Astrocyte (in vitro differentiated cells and primary cell): Measurements from ENCODE around the gene GET4. TPM values are rescaled to one million over a fixed set of nuclear protein-coding genes. Genes with fewer than 3 reads are reported as not detected.

Source experiments
- DNase-seq: peaks from one replicate; pipeline ENCODE4 v3.0.0-alpha.2; 2010; ENCODE audit warnings: low read depth
- FAIRE-seq: peaks from 2 replicates; lab custom pipeline; 2011; peaks lifted over from hg19 to GRCh38; lab: Jason Lieb, UNC
- H2AFZ ChIP-seq: 2 replicates; pipeline ENCODE4 v1.6.0; 2012; ENCODE audit warnings: low read depth, low read length, inconsistent platforms
- H3K27ac ChIP-seq: 2 replicates; pipeline ENCODE4 v1.5.1; 2011; ENCODE audit warnings: low read depth, low read length, inconsistent platforms
- H3K27me3 ChIP-seq: 2 replicates; pipeline ENCODE4 v1.6.0; 2011; ENCODE audit warnings: low read length, inconsistent platforms; ENCODE audit not compliant: insufficient read depth
- H3K36me3 ChIP-seq: 2 replicates; pipeline ENCODE4 v1.5.1; 2011; ENCODE audit warnings: low read length, inconsistent platforms; ENCODE audit not compliant: insufficient read depth
- H3K4me1 ChIP-seq: 2 replicates; pipeline ENCODE4 v1.5.1; 2011; ENCODE audit warnings: low read length, inconsistent platforms; ENCODE audit not compliant: insufficient read depth
- H3K4me2 ChIP-seq: 2 replicates; pipeline ENCODE4 v1.6.0; 2012; ENCODE audit warnings: low read length, inconsistent platforms
- H3K4me3 ChIP-seq: 2 replicates; pipeline ENCODE4 v1.5.1; 2011; ENCODE audit warnings: low read depth, mild to moderate bottlenecking, low read length, inconsistent platforms; ENCODE audit not compliant: insufficient read depth
- H3K79me2 ChIP-seq: 2 replicates; pipeline ENCODE4 v1.6.0; 2012; ENCODE audit warnings: mild to moderate bottlenecking, low read length, inconsistent platforms; ENCODE audit not compliant: insufficient read depth
- H3K9ac ChIP-seq: 2 replicates; pipeline ENCODE4 v1.6.0; 2012; ENCODE audit warnings: mild to moderate bottlenecking, low read length, inconsistent platforms
- H3K9me3 ChIP-seq: 2 replicates; pipeline ENCODE4 v1.5.1; 2012; ENCODE audit warnings: low read depth, mild to moderate bottlenecking, low read length, inconsistent platforms; ENCODE audit not compliant: insufficient read depth
- H4K20me1 ChIP-seq: 2 replicates; pipeline ENCODE4 v1.6.0; 2012; ENCODE audit warnings: low read length, inconsistent platforms; ENCODE audit not compliant: insufficient read depth
- H3K27ac Mint-ChIP-seq: one replicate; pipeline ENCODE4 v1.8.0; 2021; ENCODE audit warnings: mild to moderate bottlenecking, mixed read lengths; ENCODE audit not compliant: unreplicated experiment
- H3K27me3 Mint-ChIP-seq: one replicate; pipeline ENCODE4 v1.8.0; 2021; ENCODE audit warnings: low read depth, mixed read lengths; ENCODE audit not compliant: unreplicated experiment
- H3K36me3 Mint-ChIP-seq: one replicate; pipeline ENCODE4 v1.8.0; 2021; ENCODE audit warnings: low read depth, mixed read lengths; ENCODE audit not compliant: unreplicated experiment
- H3K4me1 Mint-ChIP-seq: one replicate; pipeline ENCODE4 v1.8.0; 2021; ENCODE audit warnings: low read depth, mixed read lengths; ENCODE audit not compliant: unreplicated experiment
- H3K4me3 Mint-ChIP-seq: one replicate; pipeline ENCODE4 v1.8.0; 2021; ENCODE audit warnings: mild to moderate bottlenecking, moderate library complexity, mixed read lengths; ENCODE audit not compliant: unreplicated experiment
- H3K9me3 Mint-ChIP-seq: one replicate; pipeline ENCODE4 v1.8.0; 2021; ENCODE audit warnings: mild to moderate bottlenecking, mixed read lengths; ENCODE audit not compliant: unreplicated experiment
- EZH2 ChIP-seq: IDR thresholded peaks from 2 replicates; pipeline ENCODE4 v1.6.1; 2012; ENCODE audit warnings: mild to moderate bottlenecking, low read length, inconsistent platforms; ENCODE audit not compliant: insufficient read depth
- total RNA-seq: library from RNA; stranded (reverse); gene quantifications from 2 replicates; pipeline ENCODE4 v1.2.1, GENCODE V29; 2021
- TF ChIP-seq, protein P1 (sequence below): IDR thresholded peaks from 2 replicates; pipeline ENCODE4 v1.5.1; 2011; ENCODE audit warnings: low read depth, mild to moderate bottlenecking, inconsistent platforms, low read length, moderate library complexity; ENCODE audit not compliant: insufficient read depth

GET4 gene
- total RNA-seq, 1 donor from 2014 or later, result 43.0 TPM

DNA sequence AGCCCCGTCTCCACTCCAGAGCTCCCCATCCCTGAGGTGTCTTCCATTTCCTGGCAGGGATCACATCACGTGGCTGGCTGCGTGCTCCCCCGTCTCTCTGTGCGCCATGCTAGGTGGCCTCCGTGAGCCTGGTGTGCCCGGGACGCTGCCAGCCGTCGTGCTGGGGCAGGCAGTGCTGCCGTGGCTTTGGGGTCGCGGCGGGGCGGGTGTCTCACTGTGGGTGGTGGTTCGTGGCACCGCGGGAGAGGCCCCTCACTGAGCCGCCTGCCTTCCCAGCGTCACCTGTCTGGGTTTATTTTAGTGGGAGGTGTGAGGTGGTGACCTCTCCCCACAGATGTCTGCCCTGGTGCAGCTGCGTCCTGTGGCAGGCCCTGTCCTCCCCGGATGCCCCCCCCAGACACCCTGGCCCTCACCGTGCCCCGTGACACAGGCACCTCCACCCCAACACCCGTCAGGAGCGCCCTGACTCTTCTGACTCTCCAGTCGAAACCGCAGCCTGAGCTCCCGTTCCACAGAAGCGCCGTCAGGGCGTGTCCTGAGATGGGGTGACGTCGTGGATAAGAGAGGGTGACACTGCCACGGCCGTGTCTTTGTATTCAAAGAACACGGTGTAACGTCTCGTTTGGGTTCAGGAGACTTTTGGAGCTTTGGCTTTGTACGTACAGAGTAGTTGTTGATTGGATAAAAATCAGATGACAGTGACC lies 18.0 kb downstream of the GET4 start:
- no peaks in the 10 kb centered on the region for H3K9me3 ChIP-seq
- Mint-ChIP-seq H3K27ac (no peak overlapping the region), H3K36me3 (peaks cover 13% of the 10 kb centered on the region), H3K4me3 (no peak overlapping the region), H3K27me3 (no peaks in the 10 kb centered on the region), H3K9me3 (no peaks in the 10 kb centered on the region), H3K4me1 (no peaks in the 10 kb centered on the region)
- no peak overlapping the region for H3K4me3 ChIP-seq
- FAIRE-seq (no peak), DNase-seq (no peak)
- H4K20me1 ChIP-seq, result peaks cover 16% of the 10 kb centered on the region
- TF ChIP-seq, protein P1, sequence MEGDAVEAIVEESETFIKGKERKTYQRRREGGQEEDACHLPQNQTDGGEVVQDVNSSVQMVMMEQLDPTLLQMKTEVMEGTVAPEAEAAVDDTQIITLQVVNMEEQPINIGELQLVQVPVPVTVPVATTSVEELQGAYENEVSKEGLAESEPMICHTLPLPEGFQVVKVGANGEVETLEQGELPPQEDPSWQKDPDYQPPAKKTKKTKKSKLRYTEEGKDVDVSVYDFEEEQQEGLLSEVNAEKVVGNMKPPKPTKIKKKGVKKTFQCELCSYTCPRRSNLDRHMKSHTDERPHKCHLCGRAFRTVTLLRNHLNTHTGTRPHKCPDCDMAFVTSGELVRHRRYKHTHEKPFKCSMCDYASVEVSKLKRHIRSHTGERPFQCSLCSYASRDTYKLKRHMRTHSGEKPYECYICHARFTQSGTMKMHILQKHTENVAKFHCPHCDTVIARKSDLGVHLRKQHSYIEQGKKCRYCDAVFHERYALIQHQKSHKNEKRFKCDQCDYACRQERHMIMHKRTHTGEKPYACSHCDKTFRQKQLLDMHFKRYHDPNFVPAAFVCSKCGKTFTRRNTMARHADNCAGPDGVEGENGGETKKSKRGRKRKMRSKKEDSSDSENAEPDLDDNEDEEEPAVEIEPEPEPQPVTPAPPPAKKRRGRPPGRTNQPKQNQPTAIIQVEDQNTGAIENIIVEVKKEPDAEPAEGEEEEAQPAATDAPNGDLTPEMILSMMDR, result no peak
- no peak for TF ChIP-seq EZH2
- H3K4me2 ChIP-seq, result no peak overlapping the region
- no peak overlapping the region for H3K27ac ChIP-seq
- H2AFZ ChIP-seq, result no peak overlapping the region
- no peaks in the 10 kb centered on the region for H3K4me1 ChIP-seq
- no peaks in the 10 kb centered on the region for H3K36me3 ChIP-seq
- no peaks in the 10 kb centered on the region for H3K79me2 ChIP-seq
- H3K27me3 ChIP-seq, result no peaks in the 10 kb centered on the region
- no peak overlapping the region for H3K9ac ChIP-seq

DNA sequence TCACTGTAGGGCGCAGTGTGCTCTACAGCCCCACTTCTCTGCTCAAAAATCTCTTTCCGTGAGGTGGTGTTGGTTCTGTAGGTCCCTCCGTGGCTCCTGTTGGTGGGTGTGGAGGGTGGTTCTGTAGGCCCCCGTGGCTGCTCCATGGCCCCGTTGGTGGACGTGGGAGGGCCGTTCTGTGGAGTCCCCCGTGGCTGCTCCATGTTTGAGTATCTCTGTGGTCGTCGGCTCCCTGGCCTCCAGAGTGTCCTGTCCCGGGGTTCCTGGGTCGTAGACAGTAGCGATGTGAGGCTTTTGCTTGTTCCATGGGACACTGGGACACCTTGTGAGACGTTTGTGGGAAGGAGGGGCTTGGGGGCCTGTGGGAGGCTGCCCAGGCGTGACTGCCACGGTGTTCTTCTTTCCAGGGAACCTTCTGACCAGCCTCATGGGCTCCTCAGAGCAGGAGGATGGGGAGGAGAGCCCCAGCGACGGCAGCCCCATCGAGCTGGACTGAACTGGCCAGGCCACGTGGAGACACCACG lies 18.6 kb downstream of the GET4 start:
- H3K36me3 ChIP-seq, result no peaks in the 10 kb centered on the region
- no peak overlapping the region for H3K4me3 Mint-ChIP-seq
- H3K9ac ChIP-seq, result no peak overlapping the region
- no peak overlapping the region for H3K4me2 ChIP-seq
- FAIRE-seq, result no peak
- no peaks in the 10 kb centered on the region for H3K79me2 ChIP-seq
- H3K4me3 ChIP-seq, result no peak overlapping the region
- H3K27me3 Mint-ChIP-seq, result no peaks in the 10 kb centered on the region
- H3K4me1 ChIP-seq, result no peaks in the 10 kb centered on the region
- H3K27ac Mint-ChIP-seq, result no peak overlapping the region
- no peaks in the 10 kb centered on the region for H3K9me3 Mint-ChIP-seq
- no peak for TF ChIP-seq EZH2
- TF ChIP-seq, protein P1, result no peak
- no peaks in the 10 kb centered on the region for H3K9me3 ChIP-seq
- no peak for DNase-seq
- no peaks in the 10 kb centered on the region for H3K27me3 ChIP-seq
- peaks cover 13% of the 10 kb centered on the region for H3K36me3 Mint-ChIP-seq
- no peaks in the 10 kb centered on the region for H3K4me1 Mint-ChIP-seq
- no peak overlapping the region for H3K27ac ChIP-seq
- H2AFZ ChIP-seq, result no peak overlapping the region
- H4K20me1 ChIP-seq, result peaks cover 15% of the 10 kb centered on the region

DNA sequence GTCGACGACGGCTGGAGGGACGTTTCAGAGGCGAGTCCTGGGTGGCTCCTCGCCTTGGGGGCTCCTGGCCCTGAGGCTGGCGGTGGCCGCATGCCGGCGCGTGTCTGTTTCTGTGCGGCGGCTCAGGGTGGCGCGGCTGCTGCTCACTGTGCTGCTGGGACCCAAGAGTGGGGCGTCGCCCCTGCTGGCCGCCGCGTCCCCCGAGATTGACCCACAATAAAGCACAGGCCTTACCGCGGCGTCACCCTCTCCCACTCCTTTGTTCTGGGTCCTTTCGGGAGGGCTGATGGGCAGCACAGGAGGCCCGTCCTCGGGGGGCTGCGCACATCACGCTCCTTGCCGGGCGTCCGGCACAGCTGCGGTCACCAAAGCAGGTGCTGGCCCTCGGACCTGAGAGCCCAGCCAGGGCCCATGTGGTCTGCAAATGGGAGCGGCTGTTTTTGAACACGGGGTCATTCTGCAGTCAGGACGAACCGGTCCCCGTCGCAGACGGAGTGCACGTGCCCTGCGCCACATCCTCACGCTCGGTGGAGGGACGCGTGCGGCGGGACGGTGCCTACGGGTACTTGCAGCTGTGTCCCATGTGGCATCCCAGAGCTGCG lies 19.2 kb downstream of the GET4 start:
- Histone ChIP-seq H3K9me3 (no peaks in the 10 kb centered on the region), H2AFZ (no peak overlapping the region), H3K36me3 (no peaks in the 10 kb centered on the region), H3K27me3 (no peaks in the 10 kb centered on the region), H3K4me1 (no peaks in the 10 kb centered on the region), H4K20me1 (peaks cover 12% of the 10 kb centered on the region), H3K4me3 (no peak overlapping the region), H3K27ac (no peak overlapping the region), H3K4me2 (no peak overlapping the region), H3K79me2 (no peaks in the 10 kb centered on the region), H3K9ac (no peak overlapping the region)
- H3K27ac Mint-ChIP-seq, result no peak overlapping the region
- no peaks in the 10 kb centered on the region for H3K9me3 Mint-ChIP-seq
- no peak for DNase-seq
- no peaks in the 10 kb centered on the region for H3K4me1 Mint-ChIP-seq
- no peak for TF ChIP-seq EZH2
- no peaks in the 10 kb centered on the region for H3K27me3 Mint-ChIP-seq
- no peak for FAIRE-seq
- H3K36me3 Mint-ChIP-seq, result peaks cover 13% of the 10 kb centered on the region
- H3K4me3 Mint-ChIP-seq, result no peak overlapping the region
